GM10248 (cell line): ENCODE results near the gene MAT2A.

Experiments used
- CTCF ChIA-PET: fragments of 300-600 bp; sonication (Branson Sonifier 250); formaldehyde crosslinking; extraction: SDS; loops from one replicate; lab custom pipeline; 2021; ENCODE audit warnings: antibody characterized with exemption; lab: Yijun Ruan, JAX
- POLR2A ChIA-PET: fragments of 350-650 bp; sonication (Branson Sonifier 250); formaldehyde crosslinking; extraction: SDS; loops from one replicate; lab custom pipeline; 2020; ENCODE audit warnings: antibody characterized with exemption; lab: Yijun Ruan, JAX
- DNase-seq: peaks from one replicate; pipeline ENCODE4 v3.0.0; 2012; ENCODE audit errors: extremely low spot score
- TF ChIP-seq, protein P1 (sequence below): IDR thresholded peaks from 2 replicates; pipeline ENCODE4 v1.5.1; 2012; ENCODE audit warnings: mild to moderate bottlenecking, low read depth; ENCODE audit errors: extremely low read depth, missing control alignments, control extremely low read depth

MAT2A gene

DNA sequence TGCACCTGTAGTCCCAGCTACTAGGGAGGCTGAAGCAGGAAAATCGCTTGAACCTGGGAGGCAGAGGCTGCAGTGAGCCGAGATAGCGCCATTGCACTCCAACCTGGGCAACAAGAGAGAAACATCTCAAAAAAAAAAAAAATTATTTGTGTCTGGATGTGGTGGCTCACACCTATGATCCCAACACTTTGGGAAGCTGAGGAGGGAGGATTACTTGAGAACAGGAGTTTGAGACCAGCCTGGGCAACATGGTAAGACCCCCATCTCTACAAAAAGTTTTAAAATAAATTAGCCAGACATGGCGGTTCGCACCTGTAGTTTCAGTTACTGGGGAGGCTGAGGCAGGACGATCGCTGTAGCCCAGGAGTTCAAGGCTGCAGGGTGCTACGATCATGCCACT, 36.8 kb downstream of the MAT2A start:
- CTCF ChIA-PET: interaction anchor here (2.6 kb wide), 1 partner anchor 10 kb away, joined by 9 read pairs; no protein-coding TSS in a partner anchor

DNA sequence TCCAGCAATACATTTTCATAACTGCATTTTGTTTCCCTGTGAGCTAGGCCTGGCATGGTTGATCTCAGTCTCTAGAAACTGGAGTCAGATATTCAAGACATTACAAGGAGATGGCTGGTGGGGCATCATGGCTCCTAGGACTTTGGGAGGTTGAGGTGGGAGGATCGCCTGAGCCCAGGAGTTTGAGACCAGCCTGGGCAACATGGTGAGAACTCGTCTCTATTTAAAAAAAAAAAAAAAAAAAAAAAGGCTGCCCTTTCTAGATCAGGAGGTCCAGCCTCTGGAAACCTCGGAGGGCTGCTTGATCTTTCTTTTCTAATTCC, 38.1 kb downstream of the MAT2A start:
- DNase-seq: no peak
- CTCF ChIA-PET: interaction anchor here (1.1 to 2.6 kb wide), 3 partner anchors 11 to 52 kb away, joined by 3 to 9 read pairs (median 3); no protein-coding TSS in a partner anchor
- POLR2A ChIA-PET: interaction anchor here (0.8 kb wide), 1 partner anchor 23 kb away, joined by 3 read pairs; no protein-coding TSS in a partner anchor

More for the DNA sequence above, 36.8 kb downstream of the MAT2A start:
- TF ChIP-seq, protein P1, sequence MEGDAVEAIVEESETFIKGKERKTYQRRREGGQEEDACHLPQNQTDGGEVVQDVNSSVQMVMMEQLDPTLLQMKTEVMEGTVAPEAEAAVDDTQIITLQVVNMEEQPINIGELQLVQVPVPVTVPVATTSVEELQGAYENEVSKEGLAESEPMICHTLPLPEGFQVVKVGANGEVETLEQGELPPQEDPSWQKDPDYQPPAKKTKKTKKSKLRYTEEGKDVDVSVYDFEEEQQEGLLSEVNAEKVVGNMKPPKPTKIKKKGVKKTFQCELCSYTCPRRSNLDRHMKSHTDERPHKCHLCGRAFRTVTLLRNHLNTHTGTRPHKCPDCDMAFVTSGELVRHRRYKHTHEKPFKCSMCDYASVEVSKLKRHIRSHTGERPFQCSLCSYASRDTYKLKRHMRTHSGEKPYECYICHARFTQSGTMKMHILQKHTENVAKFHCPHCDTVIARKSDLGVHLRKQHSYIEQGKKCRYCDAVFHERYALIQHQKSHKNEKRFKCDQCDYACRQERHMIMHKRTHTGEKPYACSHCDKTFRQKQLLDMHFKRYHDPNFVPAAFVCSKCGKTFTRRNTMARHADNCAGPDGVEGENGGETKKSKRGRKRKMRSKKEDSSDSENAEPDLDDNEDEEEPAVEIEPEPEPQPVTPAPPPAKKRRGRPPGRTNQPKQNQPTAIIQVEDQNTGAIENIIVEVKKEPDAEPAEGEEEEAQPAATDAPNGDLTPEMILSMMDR: no peak
- POLR2A ChIA-PET: interaction anchor here (0.6 kb wide), 2 partner anchors 19 to 22 kb away, joined by 3 read pairs; no protein-coding TSS in a partner anchor
- DNase-seq: no peak

DNA sequence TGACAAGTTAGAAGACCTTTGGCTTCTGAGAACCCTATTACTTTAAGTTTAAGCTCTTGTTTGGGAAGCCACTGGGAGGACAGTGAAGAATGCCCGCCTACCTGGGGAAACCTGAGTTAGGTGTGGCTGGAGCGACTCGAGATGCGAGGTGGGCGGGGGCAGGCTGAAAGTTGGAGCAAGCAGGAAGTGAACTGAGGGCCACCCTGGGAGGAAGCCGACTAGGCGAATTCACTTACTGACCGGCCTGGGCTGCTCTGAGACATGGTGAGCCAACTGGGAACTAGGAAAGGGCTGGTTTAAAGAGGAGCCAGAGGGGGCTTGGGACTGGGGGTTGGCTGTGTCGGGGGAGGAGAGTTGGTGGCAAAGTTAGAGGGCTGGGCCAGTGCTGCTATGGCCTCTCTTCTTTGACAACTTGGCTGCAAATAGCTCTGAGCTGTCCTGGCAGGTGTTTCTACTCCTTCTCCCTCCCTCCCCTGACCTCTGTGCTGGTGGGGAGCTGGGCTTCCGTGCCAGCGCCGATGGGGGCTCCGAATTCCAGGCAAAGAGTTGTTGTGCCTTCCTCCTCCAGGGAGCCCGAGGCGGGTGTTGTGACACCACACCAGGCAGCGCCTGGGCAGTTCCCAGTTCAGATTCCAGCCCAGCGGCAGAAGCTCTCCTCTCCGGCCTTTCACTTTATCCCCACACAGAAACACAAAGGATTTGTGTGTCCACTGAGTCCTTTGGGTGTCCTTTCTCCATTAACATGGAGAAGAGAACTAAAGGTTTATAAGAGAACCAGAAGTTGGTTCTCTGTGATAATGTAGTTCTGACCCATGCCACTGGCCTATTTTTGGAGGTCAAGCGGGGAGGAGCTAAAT, 38.6 kb downstream of the MAT2A start, which contains the start of gene VAMP8:
TSS of gene VAMP8 (plus strand) at position 201 of the 857 bp plus-strand sequence. CDS start at position 262, 61 bp downstream.
- ChIA-PET POLR2A (interaction anchor here (0.8 to 1.1 kb wide), 2 partner anchors 23 to 38 kb away, joined by 3 to 12 read pairs; partner anchors contain the start of gene MAT2A), CTCF (interaction anchor here (0.9 to 2.6 kb wide), 9 partner anchors 10 to 156 kb away, joined by 3 to 9 read pairs (median 4); no protein-coding TSS in a partner anchor)
- DNase-seq: peak; percentile 80
- TF ChIP-seq, protein P1: no peak

More for the DNA sequence above, 38.1 kb downstream of the MAT2A start:
- TF ChIP-seq, protein P1: no peak

DNA sequence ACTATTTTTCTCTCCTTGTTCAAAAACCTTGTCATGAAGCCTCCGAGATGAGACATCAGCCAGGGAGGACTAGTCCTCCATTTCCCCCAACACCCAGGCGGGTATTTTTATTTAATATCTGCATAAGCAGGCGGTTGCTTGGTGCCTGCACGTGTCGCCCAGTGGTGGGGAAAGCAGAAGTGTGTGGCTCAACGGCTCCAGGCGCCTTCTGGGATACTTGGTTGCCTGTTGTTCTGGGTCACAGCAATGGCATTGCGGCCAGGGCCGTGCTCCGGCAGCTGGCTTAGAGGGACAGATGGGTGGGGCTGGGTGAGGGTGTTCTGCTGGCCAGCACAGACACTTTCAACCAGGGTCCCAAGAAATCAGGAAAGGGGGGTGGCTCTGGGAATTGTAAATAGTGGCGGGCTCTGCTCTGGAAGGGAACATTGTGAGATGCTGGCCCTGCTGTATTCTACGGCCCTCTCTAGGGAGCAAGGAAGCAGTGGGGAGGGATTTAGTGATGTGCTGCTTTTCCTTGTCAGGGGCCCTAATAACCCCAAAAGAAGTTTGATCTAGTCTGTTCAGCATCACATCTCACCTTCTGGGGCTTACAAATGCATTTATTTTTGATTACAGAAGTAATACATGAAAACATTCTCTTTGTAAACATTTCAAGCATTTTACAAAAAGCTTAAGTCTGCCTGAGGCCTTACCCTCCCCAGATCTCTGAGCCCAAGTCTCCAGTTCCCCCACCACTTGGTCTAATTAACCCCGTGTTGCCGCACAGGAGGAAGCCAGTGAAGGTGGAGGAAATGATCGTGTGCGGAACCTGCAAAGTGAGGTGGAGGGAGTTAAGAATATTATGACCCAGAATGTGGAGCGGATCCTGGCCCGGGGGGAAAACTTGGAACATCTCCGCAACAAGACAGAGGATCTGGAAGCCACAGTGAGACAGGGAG, 39.5 kb downstream of the MAT2A start:
- TF ChIP-seq, protein P1: no peak
- CTCF ChIA-PET: interaction anchor here (0.9 to 2.6 kb wide), 8 partner anchors 9 to 157 kb away, joined by 3 to 9 read pairs (median 4); no protein-coding TSS in a partner anchor
- POLR2A ChIA-PET: interaction anchor here (1.1 to 1.3 kb wide), 2 partner anchors 39 kb away, joined by 8 to 12 read pairs; partner anchors contain the start of gene MAT2A
- DNase-seq: peak; percentile 52

DNA sequence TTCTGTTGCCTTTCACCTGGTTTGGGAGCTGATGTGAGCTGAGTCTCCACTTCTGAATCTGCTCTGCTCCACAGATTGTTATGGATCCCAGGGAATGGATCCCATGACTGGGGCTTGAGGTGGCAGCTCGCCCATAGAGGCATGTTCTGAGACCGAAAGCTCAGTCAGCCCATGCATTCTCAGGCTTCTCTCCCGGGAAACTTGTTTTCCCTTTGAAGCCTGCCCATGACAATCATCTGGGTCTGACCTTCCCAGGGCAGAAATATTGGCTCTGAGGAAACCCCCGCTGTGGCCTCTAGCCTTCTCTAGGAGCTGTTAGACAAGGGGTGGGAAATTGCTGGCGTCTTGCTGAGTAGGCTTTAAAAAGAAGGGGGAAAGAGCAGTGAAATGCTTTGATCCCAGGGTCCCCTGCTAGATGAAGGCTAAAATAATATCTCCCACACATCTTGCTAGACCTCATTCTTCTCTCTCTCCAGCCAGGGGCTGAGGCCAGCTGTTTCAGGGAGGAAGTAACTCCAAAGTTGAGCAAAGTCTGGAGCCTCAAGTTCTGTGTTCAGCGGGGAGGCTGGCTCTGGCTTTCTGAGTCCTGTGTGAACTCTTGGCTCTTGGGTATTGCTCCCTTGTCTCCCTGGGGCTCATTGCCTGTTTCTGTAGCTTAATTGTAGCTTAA, 40.4 kb downstream of the MAT2A start:
- no peak for DNase-seq
- TF ChIP-seq, protein P1: no peak
- ChIA-PET CTCF (interaction anchor here (1.2 to 2.1 kb wide), 4 partner anchors 9 to 158 kb away, joined by 3 to 8 read pairs (median 4); no protein-coding TSS in a partner anchor), POLR2A (interaction anchor here (0.7 to 1.3 kb wide), 2 partner anchors 40 to 205 kb away, joined by 3 to 8 read pairs; partner anchors contain the start of gene MAT2A)
